Suppressor macrophage treated with lipopolysaccharide for 1 hour (primary cell): ENCODE measurements around the gene RNU5B-1.

Experiments
- DNase-seq, 3 donors: peaks; one replicate each; pipeline ENCODE4 v3.0.0-alpha.2; 2020 to 2022

The RNU5B-1 gene

DNA sequence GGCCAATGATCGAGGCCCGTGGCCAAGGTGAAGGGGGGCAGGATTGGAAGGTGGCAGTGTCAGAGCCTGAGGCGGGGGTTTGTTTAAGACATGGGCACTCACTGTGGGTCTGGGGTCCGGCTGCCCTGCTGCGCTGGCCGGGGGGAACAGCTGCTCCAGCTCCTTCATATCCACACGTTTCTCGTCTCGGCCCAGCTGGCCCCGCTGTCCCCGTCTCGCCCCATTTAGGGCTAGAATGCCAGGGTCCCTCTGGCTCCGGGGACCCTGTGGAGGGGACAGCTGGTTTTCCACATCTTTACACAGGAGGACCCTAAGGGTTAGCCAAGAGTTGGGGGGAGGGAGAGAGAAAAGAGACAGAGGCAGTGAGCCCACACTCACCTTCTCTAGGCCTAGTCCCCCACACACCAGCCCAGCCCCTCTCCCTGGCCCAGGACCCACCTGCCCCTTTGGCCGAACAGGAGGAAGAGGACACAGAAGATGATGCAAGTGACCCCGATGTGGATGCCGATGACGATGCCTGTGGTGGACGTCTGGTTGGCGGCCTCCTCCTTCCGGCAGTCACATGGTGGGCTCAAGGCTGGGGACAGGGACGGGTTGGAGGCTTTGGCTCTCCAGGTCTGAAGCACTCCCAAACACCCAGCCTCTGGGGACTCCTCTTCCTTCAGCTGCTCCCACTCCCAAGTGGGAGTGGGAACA is 25.0 kb downstream of the RNU5B-1 start:
- no peak for DNase-seq

DNA sequence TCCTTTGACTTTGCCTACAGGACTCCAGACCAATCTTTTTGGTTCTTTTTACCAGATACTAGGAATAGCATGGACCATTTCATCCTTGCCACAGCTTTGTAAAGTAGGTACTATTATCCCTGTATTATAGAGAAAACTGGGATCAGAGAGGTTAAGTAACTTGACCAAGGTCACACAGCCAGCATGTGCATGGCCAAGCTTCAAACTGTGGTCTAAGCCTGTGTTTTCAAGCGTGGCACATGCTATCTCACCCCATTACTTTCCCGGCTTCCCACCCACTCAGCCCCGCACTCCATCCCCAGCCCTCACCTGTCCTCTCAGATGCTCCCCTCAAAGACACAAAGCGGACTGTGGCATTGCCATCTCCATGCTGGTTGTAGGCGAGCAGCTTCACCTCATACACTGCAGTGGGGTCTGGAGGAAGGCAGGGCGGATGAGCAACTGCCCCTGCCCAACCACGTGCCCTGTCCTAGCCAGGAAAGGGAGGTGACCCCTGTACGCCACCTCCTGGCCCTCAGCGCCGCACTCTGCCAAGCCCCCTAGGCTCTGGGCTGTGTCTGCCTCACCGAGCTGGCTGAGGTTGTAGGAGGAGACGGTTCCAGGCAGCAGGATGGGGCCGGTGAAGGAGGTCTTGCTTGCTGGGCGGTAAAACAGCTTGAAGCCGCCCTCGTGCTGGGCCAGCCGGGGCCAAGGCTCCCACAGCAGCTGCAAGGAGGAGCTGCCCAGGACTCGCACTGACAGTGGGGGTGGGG is 25.7 kb downstream of the RNU5B-1 start:
- no peak for DNase-seq

DNA sequence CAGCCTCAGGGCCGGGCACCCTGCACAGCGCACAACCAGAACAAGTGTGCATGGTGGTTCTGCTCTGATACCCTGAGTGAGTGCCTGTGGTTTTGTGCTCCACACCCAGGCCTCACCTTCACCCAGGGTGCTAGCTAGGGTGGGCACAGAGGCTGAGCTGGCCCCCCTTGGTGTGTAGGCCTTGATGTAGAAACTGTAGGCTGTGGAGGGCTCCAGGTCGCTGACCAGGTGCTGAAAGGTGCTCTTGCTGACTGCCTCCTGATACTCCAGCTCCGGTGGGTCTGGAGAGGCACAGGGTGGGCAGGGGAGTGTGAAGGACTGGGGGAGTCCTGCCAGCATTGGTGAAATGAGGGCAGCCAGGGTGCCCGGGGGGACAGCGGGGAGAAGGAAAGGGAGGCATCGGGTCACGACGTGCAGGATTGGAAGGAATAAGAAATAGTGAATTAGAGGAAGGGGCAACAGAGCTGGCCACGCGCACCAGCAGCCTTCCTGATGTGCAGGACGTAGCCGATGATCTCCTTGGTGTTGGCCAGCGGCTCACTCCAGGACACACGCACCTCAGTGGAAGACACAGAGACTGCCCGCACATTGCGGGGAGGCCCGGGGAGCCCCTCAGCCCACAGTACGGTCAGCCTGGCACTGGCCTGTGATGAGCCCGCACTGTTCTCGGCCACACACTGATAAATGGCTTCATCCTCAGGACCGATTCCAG is 26.6 kb downstream of the RNU5B-1 start:
- no peak for DNase-seq

DNA sequence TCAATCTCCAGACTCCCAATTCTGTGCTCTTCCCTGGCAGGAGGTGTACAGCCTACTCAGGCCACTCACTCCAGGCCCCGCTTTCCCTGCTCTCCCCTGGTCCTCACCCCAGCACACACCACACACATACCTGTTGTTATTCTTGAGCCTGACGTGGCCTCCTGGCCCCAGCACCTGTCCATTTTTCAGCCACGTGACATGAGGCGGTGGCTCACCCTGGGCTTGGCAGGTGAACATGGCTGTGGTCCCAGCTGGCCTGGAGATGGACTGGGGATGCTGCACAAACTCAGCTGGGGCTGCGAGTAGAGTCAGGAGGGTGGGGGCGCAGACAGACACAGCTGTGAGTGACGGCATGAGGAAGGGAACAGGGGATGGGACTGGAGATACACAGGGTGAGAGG is 27.3 kb downstream of the RNU5B-1 start:
- no peak for DNase-seq

DNA sequence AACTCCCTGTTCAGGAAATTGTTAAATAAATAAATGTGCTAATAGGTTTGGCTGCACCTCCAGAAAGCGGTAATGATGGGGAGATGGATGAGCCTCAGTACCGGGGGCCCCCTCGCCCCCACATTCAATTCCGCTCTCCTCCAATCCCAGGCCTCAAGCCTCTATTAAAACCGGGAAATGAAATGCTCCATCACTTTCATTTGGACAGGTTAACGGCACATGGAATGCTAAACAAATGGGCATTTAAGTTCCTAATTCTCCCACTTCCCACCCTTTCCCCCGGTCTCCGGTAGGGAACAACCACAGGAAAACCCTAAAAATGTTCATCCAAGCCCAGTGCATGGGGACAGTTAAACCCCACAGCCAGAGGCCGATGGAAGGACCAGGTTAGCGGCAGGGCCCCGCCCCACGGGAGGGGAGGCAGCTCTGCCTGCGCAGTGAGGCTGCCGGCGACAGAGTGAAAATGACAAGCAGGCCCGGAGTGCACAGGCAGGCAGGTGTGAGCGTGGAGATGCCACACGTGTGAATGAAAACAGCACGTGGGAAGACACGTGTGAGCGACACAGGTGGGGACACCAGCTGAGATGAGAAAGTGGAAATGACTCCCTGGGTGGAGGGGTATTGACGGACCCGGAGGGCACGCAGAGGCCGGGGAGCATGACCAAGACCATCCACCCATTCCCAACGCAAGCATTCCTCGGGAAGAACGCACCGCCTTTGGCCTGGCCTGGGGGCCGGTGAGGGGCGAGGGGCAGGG is 28.1 kb downstream of the RNU5B-1 start:
- DNase-seq: no peak

DNA sequence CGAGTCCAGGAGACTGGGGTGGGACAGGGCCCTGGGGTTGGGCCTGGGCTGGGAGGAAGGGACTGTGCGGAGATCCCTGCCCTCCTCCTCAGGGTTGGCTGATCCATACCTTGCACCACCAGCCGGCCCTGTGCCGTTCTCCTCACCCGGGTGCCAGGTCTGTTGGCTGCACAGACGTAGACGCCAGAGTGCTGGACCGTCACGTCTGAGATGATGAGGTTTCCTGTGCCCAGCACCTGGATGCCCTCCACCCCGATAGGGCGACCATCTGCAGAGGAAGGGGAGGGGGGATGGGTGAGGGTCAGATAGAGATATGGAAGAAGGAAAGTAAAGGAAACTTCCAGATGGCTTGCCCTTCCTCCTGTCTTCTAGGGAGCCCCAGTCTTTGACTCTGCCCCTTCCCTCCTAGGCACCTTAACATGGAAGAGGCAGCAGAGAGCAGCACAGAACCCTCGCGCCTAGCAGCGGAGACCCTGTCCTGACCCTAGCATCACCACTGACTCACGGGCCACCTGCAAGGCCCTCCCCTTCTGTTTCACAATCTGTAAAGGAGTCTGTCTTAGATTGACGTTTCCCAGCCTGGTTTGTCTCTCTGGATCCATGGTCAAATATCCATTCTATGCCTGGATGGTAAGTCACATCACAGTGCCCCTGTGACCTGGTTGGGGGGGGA is 28.8 kb downstream of the RNU5B-1 start:
- DNase-seq: no peak

DNA sequence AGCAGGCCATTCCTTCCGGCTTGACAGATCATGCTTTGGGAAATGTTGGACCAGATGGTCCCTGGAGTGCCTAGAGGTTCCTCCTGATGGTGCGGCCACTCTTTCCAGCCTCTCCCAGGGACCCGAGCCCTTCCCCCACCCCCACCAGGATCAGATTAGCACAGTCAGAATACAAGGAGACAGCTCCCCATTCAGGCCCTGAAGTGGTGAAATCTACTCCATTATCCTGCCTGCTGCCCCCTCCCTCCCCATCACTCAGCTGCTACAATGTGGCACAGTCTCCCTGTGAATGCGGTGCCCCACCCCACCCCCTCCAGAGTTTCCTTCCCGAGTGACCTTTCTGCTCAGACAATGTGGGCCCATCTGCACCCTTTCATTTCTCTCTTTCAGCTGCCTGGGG is 29.4 kb downstream of the RNU5B-1 start:
- no peak for DNase-seq

DNA sequence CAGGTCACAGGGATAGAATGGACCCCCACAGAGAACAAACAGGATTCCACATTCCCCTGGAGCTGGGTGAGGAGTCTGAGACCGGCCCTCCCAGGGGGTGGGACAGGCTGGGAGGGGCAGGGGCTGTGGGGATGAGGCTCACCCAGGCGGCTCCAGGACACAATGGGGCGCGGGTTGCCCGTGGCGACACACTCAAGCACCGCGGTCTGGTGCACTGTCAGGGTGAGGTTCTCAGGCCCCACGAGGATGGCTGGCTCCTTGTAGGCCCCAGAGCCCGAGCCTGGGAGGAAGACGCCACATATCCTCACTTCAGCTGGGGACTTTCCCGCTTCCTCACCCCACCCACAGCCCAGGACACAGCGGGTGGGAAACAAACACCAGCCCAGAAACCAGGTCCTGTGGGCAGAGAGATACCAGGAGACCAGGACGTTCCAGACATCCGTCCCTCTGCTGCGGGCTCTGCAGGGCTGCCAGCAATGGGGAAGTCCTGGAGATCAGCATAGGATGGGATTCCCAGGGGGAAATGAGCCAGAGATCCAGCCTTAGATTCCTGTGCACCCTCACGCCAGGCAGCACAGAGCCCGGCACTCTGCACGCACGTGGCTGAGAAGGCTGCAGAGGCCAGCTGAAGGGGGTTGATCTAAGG is 30.2 kb downstream of the RNU5B-1 start:
- DNase-seq: peak in 2 of 3 donors; percentile 12 to 37

DNA sequence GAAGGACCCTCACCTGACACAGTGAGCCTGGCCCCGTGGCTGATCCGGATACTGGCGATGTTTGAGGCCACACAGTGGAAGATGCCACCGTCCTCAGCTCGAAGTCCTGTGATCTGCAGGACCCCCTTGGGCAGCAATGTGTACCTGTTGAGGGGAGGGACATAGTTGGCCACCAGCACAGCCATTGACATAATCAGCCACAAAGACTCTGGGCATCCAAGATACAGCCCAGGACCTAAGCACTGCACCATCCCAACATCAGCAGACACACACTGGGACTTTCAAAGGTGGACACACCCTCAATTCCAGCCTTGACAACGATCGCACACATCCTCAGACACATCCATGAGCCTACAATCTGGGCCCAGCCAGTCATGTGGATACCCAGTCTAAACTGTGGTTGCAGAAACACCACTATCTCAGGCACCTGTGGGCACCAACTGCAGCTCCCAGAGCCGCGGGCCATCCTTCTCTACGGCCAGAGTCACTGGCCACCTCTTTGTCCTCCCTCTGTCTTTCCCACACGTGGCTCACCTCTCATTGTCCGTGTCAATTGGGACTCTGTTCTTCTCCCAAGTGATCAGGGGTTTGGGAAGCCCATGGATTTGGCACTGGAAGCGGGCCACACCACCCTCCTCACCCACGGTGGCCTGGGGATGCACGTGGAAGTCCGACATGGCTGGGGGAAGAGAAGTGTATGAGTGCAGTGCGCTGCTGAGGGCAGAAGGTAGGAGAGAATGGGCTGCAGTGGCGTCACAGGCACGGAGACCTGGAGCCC is 31.0 kb downstream of the RNU5B-1 start:
- no peak for DNase-seq

DNA sequence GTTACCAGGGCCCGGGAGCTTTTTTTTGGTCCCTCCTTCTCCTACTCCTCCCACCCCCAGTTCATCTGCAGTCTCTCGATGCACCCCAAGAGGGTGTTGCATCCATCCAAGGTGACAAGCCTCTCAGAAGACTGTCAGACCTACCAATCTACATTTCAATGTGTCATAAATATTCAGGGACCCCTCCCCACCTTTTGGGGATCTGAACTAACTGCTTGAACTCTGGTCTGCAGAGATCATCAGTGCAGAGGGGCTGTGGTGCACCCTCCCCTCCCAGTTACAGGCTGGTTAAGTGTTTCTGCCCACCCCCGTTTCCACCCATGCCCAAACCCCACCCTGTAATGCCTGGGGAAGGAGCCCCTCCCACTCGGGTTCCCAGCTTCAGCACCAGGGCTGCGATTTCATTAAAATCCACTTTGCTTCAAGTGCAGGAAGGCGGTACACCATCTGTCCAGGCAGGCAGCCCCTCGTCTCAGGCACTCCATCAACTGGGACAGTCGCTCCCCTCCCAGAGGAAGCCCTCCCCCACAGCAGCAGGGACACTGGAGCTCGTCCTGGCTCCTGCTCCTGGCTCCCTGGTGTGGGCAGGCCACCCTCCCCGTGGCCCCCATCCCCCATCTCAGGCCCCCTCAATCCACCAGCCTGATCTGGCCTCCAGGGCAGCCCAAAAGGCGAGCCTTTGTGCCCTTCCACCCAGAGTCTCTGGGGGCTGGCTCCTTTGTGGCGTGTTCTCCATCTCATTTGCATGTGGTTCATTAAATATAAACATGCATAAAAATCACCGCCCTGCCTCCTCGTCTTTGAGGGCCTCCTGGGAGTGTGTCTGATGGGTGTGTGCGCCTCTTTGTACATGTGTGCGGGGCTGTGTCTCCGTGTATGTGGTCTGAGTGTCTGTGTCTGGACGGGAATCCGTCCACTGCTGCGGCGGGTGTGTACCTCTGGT is 32.3 kb downstream of the RNU5B-1 start:
- no peak for DNase-seq

DNA sequence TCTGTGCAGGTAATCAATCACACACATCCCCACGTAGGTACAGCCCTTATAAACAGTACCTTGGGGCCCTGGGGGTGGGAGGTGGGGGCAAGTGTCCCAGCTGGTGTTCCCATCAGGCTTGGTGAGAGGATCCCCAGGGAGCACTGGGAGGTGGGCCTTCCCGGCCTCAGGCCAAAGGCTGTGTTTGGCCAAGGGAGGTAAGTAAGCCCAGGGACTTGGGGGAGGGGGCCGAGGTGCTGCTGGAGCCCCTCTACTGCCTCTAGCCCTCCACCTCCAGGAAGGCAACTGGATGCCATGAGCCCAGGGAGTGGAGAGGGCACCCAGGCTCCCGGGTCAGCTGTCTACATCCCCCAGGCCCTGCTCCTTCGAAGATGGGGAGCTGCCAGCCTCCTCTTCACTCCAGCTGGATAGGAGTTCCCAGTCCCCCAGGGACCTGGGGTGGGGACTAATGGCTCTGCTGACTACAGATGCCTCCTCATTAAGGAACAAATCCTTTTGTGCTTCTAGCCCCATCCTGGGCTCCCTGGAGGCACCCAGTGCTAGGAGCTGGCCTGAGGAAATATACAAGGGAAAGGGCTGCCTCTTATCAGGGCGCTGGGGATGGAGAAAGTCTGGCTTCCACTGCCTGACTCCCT is 33.1 kb downstream of the RNU5B-1 start:
- DNase-seq: no peak

DNA sequence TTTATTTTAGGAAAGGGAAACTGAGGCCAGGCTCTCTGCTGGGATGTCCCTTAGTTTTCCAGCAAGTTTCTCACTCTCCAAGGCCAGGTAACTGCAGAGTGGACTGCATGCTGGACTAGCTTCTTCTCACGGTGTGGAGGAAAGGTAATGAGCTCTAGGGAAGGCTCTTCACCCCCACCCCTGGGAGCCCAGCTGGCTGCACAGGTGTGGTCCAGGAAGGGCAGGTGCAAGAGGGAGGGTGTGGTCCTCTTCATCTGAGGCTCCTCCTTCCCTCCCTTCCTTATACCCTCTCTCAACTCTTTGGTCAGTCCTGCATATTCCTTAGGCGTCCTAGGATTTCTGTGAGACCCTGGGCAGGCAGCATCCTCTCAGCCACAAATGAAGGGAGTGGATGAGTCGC is 33.9 kb downstream of the RNU5B-1 start:
- no peak for DNase-seq

DNA sequence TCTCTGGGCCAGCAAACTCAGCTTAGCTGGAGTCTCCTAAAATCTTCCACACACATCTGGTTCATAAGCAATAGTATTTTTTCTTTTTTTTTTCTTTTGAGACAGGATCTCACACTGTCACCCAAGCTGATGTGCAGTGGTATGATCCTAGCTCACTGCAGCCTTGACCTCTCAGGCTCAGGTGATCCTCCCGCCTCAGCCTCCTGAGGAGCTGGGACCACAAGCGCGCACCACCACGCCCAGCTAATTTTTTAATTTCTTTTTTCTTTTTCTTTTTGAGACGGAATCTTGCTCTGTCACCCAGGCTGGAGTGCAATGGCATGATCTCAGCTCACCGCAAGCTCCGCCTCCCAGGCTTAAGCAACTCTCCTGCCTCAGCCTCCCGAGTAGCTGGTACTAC is 34.3 kb downstream of the RNU5B-1 start:
- no peak for DNase-seq

DNA sequence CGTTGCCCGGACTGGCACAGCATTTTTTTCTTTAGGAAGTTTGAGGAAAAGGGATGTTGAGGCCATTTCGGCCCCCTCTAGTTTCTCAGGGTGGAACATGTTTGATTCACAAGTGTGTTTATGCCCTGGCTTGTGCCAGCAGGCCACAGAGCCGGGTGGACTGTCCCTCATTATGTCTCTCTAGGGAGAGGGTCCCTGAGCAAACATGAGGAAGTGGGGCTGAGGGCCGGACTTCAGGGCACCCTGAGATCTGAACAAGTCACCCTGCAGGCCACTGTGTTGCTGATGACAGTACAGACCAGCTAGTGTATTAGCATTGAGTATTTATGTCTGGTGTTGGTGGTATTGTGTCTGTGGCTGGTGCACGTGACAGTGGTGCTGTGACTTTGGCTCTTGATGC is 34.9 kb downstream of the RNU5B-1 start:
- no peak for DNase-seq

DNA sequence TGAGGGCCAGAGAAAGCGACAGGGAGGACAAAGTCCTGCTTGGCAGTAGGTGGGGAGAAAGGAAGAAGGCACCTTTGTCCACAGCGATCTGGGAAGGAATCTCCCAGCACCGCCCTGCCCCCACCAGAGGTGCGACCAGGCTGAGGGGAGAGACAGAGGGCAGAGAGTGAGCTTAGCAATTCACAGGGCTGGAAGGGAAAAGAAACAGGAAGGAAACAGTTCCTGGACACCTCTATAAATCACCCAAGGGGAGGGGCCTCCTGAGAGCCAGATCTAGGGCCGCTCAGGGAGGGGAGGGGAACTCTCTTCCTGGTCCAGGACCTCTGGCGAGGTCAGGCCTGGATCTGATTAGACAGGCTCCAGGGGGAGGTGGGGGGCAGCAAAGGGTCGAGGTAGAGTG is 35.4 kb downstream of the RNU5B-1 start:
- DNase-seq: no peak

DNA sequence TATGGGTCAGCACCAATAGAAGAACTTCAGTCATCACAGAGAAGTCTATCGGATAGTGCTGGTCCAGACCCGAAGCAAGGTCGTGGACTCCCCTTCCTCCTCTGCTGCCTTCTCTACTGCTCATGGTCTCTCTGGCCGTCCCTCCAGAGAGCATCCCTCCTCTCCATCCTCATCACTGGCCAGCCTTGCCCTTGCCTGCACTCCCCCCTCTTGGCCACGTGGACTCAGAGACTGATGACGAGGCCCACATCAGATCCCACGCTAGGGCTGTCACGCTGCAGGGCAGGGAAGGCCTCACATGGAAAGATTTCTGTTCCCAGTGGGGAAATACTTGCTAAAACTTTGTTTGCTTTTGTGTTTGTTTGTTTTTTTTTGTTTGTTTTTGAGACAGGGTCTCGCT is 38.0 kb downstream of the RNU5B-1 start:
- no peak for DNase-seq

DNA sequence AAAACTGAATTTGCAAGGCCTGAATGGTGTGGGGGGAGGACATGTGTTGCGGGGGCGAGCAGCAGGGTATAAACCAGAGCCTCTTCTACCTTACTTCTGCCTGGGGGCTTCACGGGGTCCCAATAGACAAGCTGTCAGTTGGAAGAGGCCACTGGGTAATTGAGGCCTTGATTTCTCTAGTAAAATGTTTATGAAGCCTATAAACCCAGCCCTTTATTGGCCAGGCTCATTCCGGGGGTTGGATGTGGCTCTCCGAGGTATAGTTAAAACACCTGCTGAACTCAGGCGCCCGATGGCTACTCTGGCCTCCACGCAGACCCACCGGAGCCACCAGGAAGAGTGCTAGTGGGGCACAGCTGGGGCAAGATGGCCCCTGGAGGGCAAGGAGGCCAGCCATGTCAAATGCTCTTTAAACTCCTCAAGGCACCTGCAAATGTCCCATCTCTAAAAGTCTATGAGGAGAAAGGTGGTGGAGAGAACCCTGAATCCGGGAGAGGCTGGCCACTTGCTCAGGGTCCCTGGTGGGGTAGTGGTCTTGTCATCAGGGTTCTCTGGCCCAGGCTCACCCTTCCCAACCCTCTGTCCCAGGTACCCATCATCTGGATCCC is 39.0 kb downstream of the RNU5B-1 start:
- DNase-seq: no peak

DNA sequence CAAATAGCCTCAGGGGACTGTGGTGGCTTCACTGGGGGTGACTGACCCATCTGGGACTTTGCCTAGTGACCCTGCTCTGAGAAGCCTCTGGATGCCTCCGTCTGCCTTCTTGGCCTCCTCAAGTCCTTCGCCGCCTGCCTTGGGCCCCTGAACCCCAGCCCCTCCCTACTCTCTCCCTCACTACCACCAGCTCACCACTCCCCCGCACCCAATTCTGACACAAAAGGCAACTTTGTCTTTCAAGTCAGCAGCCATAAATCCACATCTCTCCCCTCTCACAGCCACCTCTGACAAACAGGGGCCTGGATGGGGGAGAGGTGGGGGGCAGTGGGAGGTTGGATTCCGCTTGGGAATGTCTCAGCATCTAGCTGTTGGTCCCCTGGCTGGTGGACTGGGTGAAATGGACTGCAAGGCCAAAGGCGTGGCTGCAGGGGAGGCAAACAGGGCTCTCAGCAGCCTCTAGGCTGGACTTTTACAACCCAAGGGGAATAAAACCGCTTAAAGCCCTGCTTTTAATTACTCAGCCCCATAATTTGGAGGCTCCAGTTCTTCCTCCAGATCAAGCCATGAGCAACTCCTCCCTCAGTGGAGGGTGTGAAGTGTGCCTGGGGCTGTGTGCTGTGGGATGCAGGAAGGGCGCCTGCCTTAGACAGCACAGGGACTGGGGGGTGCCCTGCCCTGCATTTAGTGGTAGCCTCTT is 39.9 kb downstream of the RNU5B-1 start:
- no peak for DNase-seq

DNA sequence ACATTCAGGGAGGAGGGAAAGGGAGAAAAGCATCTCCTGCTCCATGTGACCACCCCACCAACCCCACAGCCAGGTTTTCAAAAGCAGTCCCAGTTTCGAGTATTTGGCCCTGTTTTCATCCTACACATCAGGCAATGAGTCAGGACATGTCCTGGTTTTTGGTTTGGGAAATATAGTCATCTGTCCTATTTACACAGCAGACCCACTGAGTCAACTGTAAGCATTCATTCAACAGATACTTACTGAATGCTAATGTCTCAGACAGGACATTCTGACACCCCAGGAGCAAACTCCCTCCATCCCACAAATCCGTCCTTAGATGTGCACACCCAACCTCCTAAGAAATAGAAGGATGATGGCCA is 40.4 kb downstream of the RNU5B-1 start:
- DNase-seq: no peak
